ENCODE data around the gene DEK. TPM values are rescaled to one million over a fixed set of nuclear protein-coding genes. Genes with fewer than 3 reads are reported as not detected.

The DEK gene
- total RNA-seq, 1 experiment from 2014 or later = 108 TPM

DNA sequence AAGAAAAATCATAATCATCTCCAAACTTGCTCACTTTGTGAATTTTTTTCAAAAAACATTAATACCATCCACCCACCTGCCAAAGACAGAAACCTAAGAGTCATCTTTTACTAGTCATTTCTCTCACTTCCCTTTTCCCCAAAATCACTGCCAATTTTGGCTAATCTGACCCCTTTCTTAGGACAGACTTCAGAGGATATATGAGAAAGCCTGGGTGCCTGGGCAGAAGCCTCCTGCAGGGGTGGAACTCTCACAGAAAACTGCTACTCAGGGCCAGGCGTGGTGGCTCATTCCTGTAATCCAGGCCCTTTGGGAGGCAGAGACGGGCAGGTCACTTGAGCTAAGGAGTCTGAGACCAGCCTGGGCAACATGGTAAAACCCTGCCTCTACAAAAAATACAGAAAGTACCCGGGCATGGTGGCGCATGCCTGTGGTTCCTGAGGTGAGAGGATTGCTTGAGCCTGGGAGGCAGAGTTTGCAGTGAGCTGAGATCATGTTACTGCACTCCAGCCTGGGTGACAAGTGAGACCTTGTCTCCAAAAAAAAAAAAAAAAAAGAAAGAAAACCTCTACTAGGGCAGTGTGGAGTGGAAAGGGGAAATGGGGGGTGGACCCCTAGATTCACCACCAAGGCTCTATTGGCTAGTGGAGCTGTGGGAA is 3.8 kb downstream of the DEK start:
- H3K4me2 ChIP-seq (ENCODE audit: low read length) = peak overlapping the region; percentile 81; the same call in 1 of the 2 replicates
- H3K27ac ChIP-seq (ENCODE audit: low read depth, low read length) = peak overlapping the region; percentile 26; the same call in 1 of the 2 replicates
- H3K79me2 ChIP-seq (ENCODE audit: insufficient read depth, low read length) = peaks cover 85% of the 10 kb centered on the region
- ATAC-seq = no peak
- BruUV-seq (replicated peaks) = no TSS peak
- no peaks in the 10 kb centered on the region for H3K27me3 ChIP-seq (ENCODE audit: insufficient read depth, low read length)
- no peak overlapping the region for H3K9ac ChIP-seq (ENCODE audit: low read length)
- ChIA-PET CTCF (no interaction called here), POLR2A (no interaction called here), RAD21 (ENCODE audit: low non-redundant PET in 1 of 2, low total read pairs in 2 of 2, uncharacterized antibody in 2 of 2, unreplicated experiment in 2 of 2) (no interaction called here)
- H3K9me2 ChIP-seq (ENCODE audit: insufficient read depth) = no peaks in the 10 kb centered on the region
- no peaks in the 10 kb centered on the region for H3K9me3 ChIP-seq (ENCODE audit: control insufficient read depth in 1 of 2, insufficient read depth in 1 of 2, low read depth in 1 of 2, low read length in 2 of 2)
- peaks cover 25 to 38% of the 10 kb centered on the region in 2 experiments for H3K36me3 ChIP-seq (ENCODE audit: control insufficient read depth in 1 of 2, insufficient read depth in 2 of 2, low read length in 2 of 2)
- TF ChIP-seq, protein P1, sequence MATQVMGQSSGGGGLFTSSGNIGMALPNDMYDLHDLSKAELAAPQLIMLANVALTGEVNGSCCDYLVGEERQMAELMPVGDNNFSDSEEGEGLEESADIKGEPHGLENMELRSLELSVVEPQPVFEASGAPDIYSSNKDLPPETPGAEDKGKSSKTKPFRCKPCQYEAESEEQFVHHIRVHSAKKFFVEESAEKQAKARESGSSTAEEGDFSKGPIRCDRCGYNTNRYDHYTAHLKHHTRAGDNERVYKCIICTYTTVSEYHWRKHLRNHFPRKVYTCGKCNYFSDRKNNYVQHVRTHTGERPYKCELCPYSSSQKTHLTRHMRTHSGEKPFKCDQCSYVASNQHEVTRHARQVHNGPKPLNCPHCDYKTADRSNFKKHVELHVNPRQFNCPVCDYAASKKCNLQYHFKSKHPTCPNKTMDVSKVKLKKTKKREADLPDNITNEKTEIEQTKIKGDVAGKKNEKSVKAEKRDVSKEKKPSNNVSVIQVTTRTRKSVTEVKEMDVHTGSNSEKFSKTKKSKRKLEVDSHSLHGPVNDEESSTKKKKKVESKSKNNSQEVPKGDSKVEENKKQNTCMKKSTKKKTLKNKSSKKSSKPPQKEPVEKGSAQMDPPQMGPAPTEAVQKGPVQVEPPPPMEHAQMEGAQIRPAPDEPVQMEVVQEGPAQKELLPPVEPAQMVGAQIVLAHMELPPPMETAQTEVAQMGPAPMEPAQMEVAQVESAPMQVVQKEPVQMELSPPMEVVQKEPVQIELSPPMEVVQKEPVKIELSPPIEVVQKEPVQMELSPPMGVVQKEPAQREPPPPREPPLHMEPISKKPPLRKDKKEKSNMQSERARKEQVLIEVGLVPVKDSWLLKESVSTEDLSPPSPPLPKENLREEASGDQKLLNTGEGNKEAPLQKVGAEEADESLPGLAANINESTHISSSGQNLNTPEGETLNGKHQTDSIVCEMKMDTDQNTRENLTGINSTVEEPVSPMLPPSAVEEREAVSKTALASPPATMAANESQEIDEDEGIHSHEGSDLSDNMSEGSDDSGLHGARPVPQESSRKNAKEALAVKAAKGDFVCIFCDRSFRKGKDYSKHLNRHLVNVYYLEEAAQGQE (IDR thresholded peaks at IDR 0.05; ENCODE audit: low read depth) = no peak
- TF ChIP-seq EZH2 (IDR thresholded peaks at IDR 0.05) = no peak
- TF ChIP-seq ZFX (IDR thresholded peaks at IDR 0.05) = no peak
- TF ChIP-seq CBX3 (IDR thresholded peaks at IDR 0.05; ENCODE audit: low read depth) = no peak
- TF ChIP-seq, protein P2, sequence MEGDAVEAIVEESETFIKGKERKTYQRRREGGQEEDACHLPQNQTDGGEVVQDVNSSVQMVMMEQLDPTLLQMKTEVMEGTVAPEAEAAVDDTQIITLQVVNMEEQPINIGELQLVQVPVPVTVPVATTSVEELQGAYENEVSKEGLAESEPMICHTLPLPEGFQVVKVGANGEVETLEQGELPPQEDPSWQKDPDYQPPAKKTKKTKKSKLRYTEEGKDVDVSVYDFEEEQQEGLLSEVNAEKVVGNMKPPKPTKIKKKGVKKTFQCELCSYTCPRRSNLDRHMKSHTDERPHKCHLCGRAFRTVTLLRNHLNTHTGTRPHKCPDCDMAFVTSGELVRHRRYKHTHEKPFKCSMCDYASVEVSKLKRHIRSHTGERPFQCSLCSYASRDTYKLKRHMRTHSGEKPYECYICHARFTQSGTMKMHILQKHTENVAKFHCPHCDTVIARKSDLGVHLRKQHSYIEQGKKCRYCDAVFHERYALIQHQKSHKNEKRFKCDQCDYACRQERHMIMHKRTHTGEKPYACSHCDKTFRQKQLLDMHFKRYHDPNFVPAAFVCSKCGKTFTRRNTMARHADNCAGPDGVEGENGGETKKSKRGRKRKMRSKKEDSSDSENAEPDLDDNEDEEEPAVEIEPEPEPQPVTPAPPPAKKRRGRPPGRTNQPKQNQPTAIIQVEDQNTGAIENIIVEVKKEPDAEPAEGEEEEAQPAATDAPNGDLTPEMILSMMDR (IDR thresholded peaks at IDR 0.05 in 2 of 3, conservative IDR thresholded peaks at IDR 0.05 in 1 of 3; ENCODE audit: borderline replicate concordance in 1 of 3, insufficient read depth in 1 of 3, low read depth in 2 of 3, low read length in 2 of 3) = no peak
- no peak for TF ChIP-seq ELF1 (IDR thresholded peaks at IDR 0.05; ENCODE audit: borderline replicate concordance, low read depth)
- TF ChIP-seq POLR2A (IDR thresholded peaks at IDR 0.05; ENCODE audit: borderline replicate concordance, extremely low read depth, insufficient read depth, insufficient read length) = no peak
- peaks cover 23% of the 10 kb centered on the region; the same call in 1 of the 2 replicates for H4K20me1 ChIP-seq (ENCODE audit: insufficient read depth)
- no peak overlapping the region for H3K4me3 ChIP-seq (replicated peaks in 1 of 2; ENCODE audit: low read depth in 1 of 2, low read length in 2 of 2)
- H2AFZ ChIP-seq (ENCODE audit: low read depth, low read length, poor library complexity, severe bottlenecking) = no peak overlapping the region
- intact Hi-C loops (cut with micrococcal nuclease) = no loop called here
- DNase-seq (ENCODE audit: low read depth, low spot score) = no peak
- H3K4me1 ChIP-seq (ENCODE audit: control insufficient read depth in 1 of 2, insufficient read depth in 2 of 2, low read length in 2 of 2) = peaks cover 20 to 46% of the 10 kb centered on the region in 2 experiments

Measured in HCT116 (cell line).